GM21423 (cell line): Measurements from ENCODE around the gene LYZL2.
A peak's percentile ranks its signal among the peaks of the same experiment; 100 is the strongest.
"Not testable (repeated sequence)": the region's sequence is repeated elsewhere in the genome, so short reads cannot be mapped to it uniquely, and the experiment has no call there.

ENCODE experiments used
- ATAC-seq: cut with Tn5 transposase; IDR thresholded peaks from one replicate; pipeline ENCODE4 v1.9.1; 2021; ENCODE audit warnings: mild to moderate bottlenecking, moderate library complexity; ENCODE audit not compliant: unreplicated experiment

The LYZL2 gene

GRCh38 chr10:30596013-30596412, 33.5 kb downstream of the LYZL2 start:
- ATAC-seq: no peak

DNA sequence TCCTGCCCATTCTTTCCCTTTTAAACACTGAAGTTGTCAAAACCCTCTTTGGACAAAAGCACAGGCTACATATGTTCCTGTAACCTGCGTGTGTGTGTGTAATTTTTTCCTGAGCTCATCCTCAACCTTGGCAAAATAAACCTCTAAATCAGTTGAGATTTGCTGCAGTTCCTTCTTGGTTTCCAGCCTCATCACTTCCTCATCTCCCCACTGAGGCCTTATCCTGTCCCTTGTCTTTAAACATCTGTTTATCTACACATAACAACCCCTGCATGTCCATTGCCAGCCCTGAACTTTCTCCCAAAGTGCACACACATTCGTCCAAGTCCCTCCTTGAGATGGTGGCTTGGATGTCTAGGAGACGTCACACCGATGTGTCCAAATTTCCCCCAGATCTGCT, 35.5 kb downstream of the LYZL2 start:
- ATAC-seq: no peak

GRCh38 chr10:30592770-30593169, 36.8 kb downstream of the LYZL2 start:
- not testable (repeated sequence) for ATAC-seq

DNA sequence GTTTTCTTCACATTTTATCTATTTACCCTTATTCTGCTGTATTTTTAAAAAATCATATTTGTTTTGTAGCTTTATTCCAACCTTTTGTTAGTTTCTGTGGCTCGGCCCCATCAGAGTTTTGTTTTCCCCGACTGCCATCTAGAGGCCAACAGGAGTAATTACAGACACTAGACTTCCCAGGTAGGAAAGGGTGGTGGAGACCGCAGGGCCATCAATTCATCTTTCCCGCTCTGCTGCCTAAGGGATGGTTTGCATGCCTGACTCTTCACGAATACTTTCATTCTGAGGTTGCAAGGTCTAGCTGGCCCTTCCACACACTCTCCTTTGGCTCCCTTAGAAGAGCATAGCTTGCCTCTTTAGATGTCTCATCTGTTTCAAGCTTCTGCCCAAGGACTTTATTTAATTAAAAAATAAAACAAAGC, 38.3 kb downstream of the LYZL2 start:
- ATAC-seq: no peak

DNA sequence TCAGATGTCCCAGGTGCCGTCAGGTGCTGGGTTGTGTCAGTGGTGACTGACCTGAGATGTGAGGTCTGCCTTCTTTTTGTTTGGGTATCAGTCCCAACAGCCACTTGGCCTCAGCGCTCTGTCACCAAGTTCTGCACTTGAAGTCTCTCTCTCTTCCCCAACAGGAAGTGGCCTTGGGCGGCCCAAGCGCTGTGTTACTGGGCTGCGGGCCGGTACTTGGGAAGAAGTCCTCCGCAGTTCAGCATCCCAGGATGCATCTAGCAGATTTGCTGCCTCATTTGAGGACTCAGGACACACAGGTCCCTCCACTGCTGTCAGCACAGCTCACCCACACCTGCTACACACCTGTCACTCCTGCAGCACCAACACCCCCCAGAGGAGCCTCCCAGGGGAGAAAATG, 40.1 kb downstream of the LYZL2 start:
- ATAC-seq: no peak

DNA sequence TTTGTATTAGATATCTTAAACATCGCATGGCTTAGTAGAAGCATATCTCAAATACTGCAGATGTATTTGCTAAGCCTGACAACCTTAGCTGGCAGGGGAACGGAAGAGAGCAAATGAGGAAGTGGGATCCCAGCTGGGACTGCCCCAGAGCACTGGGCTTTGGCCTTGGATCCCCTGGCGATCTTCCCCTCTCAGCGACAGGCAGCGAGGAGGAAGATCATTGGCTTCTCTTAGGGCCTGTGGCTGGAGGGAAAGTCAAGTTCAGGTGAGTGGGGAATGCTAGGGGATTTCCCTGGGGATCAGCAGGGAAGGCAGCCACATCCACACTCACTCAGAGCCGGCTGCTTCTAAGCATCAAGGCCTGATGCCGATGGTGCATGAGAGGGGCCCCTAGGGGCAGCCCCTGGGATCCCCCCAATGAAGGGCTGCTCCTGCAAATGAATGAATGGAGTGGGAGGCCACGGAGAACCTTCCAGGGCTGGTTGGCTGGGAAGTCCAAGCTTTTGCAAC, 42.0 kb downstream of the LYZL2 start:
- ATAC-seq: peak; percentile 83

DNA sequence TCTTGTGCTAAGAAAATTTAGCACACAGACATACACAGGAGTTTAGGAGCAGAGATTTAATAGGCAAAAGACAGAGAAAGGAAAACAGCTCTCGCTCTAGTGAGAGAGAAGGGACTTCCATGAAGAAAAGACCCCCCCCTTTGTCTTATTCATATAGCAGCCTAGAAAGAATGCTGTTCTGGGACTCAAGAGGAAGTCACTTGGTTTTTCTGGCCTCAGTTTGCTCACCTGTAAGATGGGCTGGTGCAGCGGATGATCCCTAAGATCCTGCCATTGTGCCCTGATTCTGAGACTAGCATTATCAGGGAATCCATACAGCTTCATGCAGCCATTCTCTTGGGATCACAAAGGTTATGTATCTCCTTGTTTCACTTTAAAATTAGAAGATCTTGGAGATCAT, 42.7 kb downstream of the LYZL2 start:
- ATAC-seq: no peak

DNA sequence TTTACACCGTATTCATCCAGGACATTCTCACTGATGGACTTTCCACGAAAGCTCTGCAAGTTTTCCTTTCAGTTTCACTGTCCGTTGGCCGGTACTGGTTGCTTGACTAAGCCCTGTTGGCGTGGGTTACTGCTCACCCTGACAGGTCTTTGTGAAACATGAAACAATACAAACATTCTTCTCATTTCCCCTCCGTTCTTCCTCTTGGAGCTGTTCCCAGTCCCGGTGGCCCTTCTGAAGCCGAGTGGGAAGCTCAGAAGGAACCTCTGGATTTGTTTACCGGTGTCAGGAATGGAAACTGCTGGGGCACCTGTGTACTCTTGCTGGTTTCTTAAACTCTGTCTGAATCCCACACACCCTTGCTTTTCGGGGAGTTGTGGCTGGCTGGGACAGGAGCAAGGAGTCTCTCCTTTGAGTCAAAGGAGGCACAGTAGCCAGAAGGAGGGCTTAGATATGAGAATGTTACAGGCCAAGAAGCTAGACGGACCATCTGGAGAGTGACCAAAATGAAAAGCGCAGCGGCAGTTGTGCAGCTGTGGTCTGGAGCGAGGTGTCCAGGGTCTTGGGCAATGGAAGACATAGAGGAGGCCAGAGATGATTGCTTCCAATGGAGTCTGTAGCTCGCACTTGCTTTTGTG, 45.7 kb downstream of the LYZL2 start:
- peak; percentile 53 for ATAC-seq

DNA sequence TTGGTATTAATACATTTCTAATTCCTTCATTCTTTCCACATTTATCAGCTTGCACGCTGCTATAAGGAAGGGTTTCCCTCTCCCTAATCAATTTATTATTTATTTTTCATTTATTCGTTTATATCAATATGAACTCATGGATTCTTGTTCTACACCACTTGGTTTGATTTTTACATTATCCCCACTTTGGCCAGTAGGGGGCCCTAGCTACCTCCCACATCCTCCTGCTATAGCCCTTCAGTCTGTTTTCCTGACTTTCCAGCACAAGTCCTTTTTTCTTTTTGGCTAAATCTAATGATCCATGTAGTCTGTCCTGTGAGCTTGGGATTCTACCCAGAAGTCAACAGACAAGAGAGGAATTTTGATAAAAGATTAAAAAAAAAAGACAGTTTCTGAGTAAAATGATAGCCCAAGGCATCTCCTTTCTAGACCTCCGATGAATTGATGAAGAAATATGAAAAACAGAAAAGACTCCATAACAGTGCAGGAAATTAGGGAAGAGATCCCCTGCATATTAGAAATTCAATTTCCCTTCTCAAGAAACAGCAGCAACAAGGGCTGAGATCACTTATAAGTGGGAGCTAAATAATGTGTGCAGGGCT, 47.7 kb downstream of the LYZL2 start:
- ATAC-seq: no peak

GRCh38 chr10:30580676-30581075, 48.9 kb downstream of the LYZL2 start:
- no peak for ATAC-seq

GRCh38 chr10:30580241-30580640, 49.3 kb downstream of the LYZL2 start:
- ATAC-seq: no peak

GRCh38 chr10:30579574-30579973, 50.0 kb downstream of the LYZL2 start:
- no peak for ATAC-seq

DNA sequence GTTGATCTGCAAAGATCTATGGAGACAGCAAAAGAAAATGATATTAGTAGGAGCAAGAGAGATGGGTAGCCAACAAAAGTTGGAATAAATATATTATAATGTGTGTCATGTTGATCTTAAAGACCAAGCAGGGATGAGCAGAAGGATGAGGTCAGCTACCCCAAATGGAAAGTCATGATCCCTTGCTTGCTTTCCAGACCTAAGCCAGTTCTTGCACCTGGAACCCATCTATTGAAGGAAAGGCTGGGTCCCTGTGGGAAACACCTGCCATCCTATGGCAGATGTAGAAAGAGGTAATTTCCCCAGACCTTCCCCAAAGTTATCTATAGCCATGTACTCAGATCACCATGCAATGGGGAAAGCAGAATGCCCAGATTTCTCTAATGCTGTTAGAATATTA, 52.5 kb downstream of the LYZL2 start:
- no peak for ATAC-seq

- ATAC-seq: no peak
Observed at GRCh38 chr10:30576641-30577040, 52.9 kb downstream of the LYZL2 start.

DNA sequence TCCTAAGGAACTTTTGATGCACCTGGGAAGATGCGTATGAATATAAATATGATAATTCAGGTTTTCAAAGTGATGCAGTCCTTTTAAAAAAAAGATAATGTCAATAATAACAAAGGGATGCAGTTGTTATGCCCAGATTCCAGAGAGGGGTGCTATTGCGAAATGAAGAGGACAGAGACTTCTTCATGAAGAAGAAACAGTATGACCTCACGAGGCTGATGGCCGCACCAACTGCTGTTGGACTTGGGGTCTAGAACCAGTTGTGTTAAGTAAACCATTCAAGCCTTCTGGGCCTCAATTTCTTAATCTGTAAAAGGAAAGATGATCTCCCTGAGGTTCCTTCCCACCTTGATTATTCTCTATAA, 55.1 kb downstream of the LYZL2 start:
- no peak for ATAC-seq

DNA sequence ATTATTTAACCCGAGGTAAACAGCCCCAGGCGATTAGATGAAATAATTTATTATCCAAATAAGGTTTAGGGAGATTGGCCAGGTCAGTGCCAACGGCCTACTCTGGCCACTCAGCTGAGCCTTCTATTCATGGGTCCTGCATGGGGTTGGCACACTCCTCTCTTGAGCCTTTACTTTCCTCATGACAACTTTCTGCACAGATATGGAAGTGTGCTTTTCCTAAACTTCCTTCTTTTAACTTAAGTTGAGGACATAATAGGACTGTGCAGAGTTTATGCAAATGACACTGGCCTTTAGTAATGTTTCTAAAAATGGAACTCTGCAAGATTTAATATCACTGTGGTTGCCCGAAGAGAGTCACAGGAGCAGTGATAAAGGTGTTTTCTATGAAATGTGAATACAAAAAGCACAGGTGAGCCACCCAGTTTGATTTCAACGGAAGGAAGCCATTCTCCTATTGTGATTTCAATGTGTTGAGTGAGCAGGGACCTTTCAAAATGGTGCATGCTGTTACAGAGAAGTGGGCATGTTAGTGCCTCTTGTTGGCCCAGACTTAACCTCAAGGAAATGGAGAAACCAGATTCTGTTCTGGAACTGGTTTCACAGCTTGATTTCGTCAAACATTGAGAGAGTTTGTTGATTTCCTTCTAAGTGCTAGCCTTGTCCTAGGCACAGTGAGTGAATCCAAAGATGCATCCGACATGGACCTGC, 55.7 kb downstream of the LYZL2 start:
- ATAC-seq: no peak

DNA sequence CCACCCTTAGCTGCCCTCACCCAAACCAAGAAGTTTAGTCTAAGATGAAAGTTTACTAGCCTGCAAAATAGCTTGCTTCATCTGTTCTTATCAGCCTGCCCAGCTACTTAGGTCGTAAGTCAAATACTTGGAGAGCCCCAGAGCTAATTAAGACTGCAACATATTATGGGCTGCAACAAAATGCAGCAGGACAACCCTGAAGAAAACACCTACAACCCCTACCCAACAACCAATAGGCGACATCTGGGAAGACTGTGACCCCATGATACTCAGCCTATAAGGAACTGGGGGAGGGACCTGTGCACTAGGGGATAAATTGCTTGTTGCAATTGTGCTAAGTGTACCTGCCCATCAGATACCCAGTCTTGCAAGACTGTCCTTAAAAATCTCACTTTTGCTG, 64.1 kb downstream of the LYZL2 start:
- no peak for ATAC-seq

- ATAC-seq: no peak
Observed at GRCh38 chr10:30562787-30563186, 66.8 kb downstream of the LYZL2 start.
